Astrocyte (in vitro differentiated cells and primary cell): ENCODE measurements around the gene GLRX. TPM values are rescaled to one million over a fixed set of nuclear protein-coding genes. Genes with fewer than 3 reads are reported as not detected.
A peak's percentile ranks its signal among the peaks of the same experiment; 100 is the strongest.

ENCODE experiments used
- DNase-seq: peaks from one replicate; pipeline ENCODE4 v3.0.0-alpha.2; 2010; ENCODE audit warnings: low read depth
- FAIRE-seq: peaks from 2 replicates; lab custom pipeline; 2011; peaks lifted over from hg19 to GRCh38; lab: Jason Lieb, UNC
- H2AFZ ChIP-seq: 2 replicates; pipeline ENCODE4 v1.6.0; 2012; ENCODE audit warnings: low read depth, low read length, inconsistent platforms
- H3K27ac ChIP-seq: 2 replicates; pipeline ENCODE4 v1.5.1; 2011; ENCODE audit warnings: low read depth, low read length, inconsistent platforms
- H3K27me3 ChIP-seq: 2 replicates; pipeline ENCODE4 v1.6.0; 2011; ENCODE audit warnings: low read length, inconsistent platforms; ENCODE audit not compliant: insufficient read depth
- H3K36me3 ChIP-seq: 2 replicates; pipeline ENCODE4 v1.5.1; 2011; ENCODE audit warnings: low read length, inconsistent platforms; ENCODE audit not compliant: insufficient read depth
- H3K4me1 ChIP-seq: 2 replicates; pipeline ENCODE4 v1.5.1; 2011; ENCODE audit warnings: low read length, inconsistent platforms; ENCODE audit not compliant: insufficient read depth
- H3K4me2 ChIP-seq: 2 replicates; pipeline ENCODE4 v1.6.0; 2012; ENCODE audit warnings: low read length, inconsistent platforms
- H3K4me3 ChIP-seq: 2 replicates; pipeline ENCODE4 v1.5.1; 2011; ENCODE audit warnings: low read depth, mild to moderate bottlenecking, low read length, inconsistent platforms; ENCODE audit not compliant: insufficient read depth
- H3K79me2 ChIP-seq: 2 replicates; pipeline ENCODE4 v1.6.0; 2012; ENCODE audit warnings: mild to moderate bottlenecking, low read length, inconsistent platforms; ENCODE audit not compliant: insufficient read depth
- H3K9ac ChIP-seq: 2 replicates; pipeline ENCODE4 v1.6.0; 2012; ENCODE audit warnings: mild to moderate bottlenecking, low read length, inconsistent platforms
- H3K9me3 ChIP-seq: 2 replicates; pipeline ENCODE4 v1.5.1; 2012; ENCODE audit warnings: low read depth, mild to moderate bottlenecking, low read length, inconsistent platforms; ENCODE audit not compliant: insufficient read depth
- H4K20me1 ChIP-seq: 2 replicates; pipeline ENCODE4 v1.6.0; 2012; ENCODE audit warnings: low read length, inconsistent platforms; ENCODE audit not compliant: insufficient read depth
- H3K27ac Mint-ChIP-seq: one replicate; pipeline ENCODE4 v1.8.0; 2021; ENCODE audit warnings: mild to moderate bottlenecking, mixed read lengths; ENCODE audit not compliant: unreplicated experiment
- H3K27me3 Mint-ChIP-seq: one replicate; pipeline ENCODE4 v1.8.0; 2021; ENCODE audit warnings: low read depth, mixed read lengths; ENCODE audit not compliant: unreplicated experiment
- H3K36me3 Mint-ChIP-seq: one replicate; pipeline ENCODE4 v1.8.0; 2021; ENCODE audit warnings: low read depth, mixed read lengths; ENCODE audit not compliant: unreplicated experiment
- H3K4me1 Mint-ChIP-seq: one replicate; pipeline ENCODE4 v1.8.0; 2021; ENCODE audit warnings: low read depth, mixed read lengths; ENCODE audit not compliant: unreplicated experiment
- H3K4me3 Mint-ChIP-seq: one replicate; pipeline ENCODE4 v1.8.0; 2021; ENCODE audit warnings: mild to moderate bottlenecking, moderate library complexity, mixed read lengths; ENCODE audit not compliant: unreplicated experiment
- H3K9me3 Mint-ChIP-seq: one replicate; pipeline ENCODE4 v1.8.0; 2021; ENCODE audit warnings: mild to moderate bottlenecking, mixed read lengths; ENCODE audit not compliant: unreplicated experiment
- CTCF ChIP-seq: IDR thresholded peaks from 2 replicates; pipeline ENCODE4 v1.5.1; 2011; ENCODE audit warnings: low read depth, mild to moderate bottlenecking, inconsistent platforms, low read length, moderate library complexity; ENCODE audit not compliant: insufficient read depth
- EZH2 ChIP-seq: IDR thresholded peaks from 2 replicates; pipeline ENCODE4 v1.6.1; 2012; ENCODE audit warnings: mild to moderate bottlenecking, low read length, inconsistent platforms; ENCODE audit not compliant: insufficient read depth
- total RNA-seq: library from RNA; stranded (reverse); gene quantifications from 2 replicates; pipeline ENCODE4 v1.2.1, GENCODE V29; 2021

The GLRX gene
- total RNA-seq, 1 donor from 2014 or later: 38.4 TPM

- FAIRE-seq (no peak), DNase-seq (no peak)
- Histone ChIP-seq H3K4me1 (peaks cover 10% of the 10 kb centered on the region), H3K9ac (peak overlapping the region; percentile 13), H2AFZ (no peak overlapping the region), H3K9me3 (no peaks in the 10 kb centered on the region), H4K20me1 (no peaks in the 10 kb centered on the region), H3K27ac (no peak overlapping the region), H3K4me2 (peak overlapping the region; percentile 9), H3K27me3 (no peaks in the 10 kb centered on the region), H3K4me3 (no peak overlapping the region), H3K79me2 (no peaks in the 10 kb centered on the region), H3K36me3 (no peaks in the 10 kb centered on the region)
- Mint-ChIP-seq H3K4me1 (peaks cover 27% of the 10 kb centered on the region), H3K4me3 (no peak overlapping the region), H3K9me3 (no peaks in the 10 kb centered on the region), H3K36me3 (peaks cover 3% of the 10 kb centered on the region), H3K27ac (peak overlapping the region; percentile 54), H3K27me3 (no peaks in the 10 kb centered on the region)
- TF ChIP-seq EZH2: no peak
- TF ChIP-seq CTCF: no peak
Measured at GRCh38 chr5:95778713-95779436, 43.7 kb downstream of the GLRX start.

- FAIRE-seq (no peak), DNase-seq (no peak)
- Histone ChIP-seq H3K36me3 (no peaks in the 10 kb centered on the region), H3K27ac (no peak overlapping the region), H3K4me1 (peaks cover 23% of the 10 kb centered on the region), H4K20me1 (no peaks in the 10 kb centered on the region), H3K27me3 (no peaks in the 10 kb centered on the region), H3K9ac (no peak overlapping the region), H3K9me3 (no peaks in the 10 kb centered on the region), H2AFZ (no peak overlapping the region), H3K4me2 (no peak overlapping the region), H3K79me2 (no peaks in the 10 kb centered on the region), H3K4me3 (no peak overlapping the region)
- Mint-ChIP-seq H3K4me3 (no peak overlapping the region), H3K27ac (no peak overlapping the region), H3K27me3 (no peaks in the 10 kb centered on the region), H3K4me1 (peaks cover 41% of the 10 kb centered on the region), H3K36me3 (peaks cover 3% of the 10 kb centered on the region), H3K9me3 (no peaks in the 10 kb centered on the region)
- TF ChIP-seq EZH2: no peak
- no peak for TF ChIP-seq CTCF
Measured at GRCh38 chr5:95777441-95777840, 45.1 kb downstream of the GLRX start.

- H3K4me3 Mint-ChIP-seq: no peak overlapping the region
Measured at GRCh38 chr5:95773335-95774059, 49.0 kb downstream of the GLRX start.

More at GRCh38 chr5:95773335-95774059, 49.0 kb downstream of the GLRX start:
- DNase-seq (peak; percentile 94), FAIRE-seq (no peak)
- Histone ChIP-seq H3K9me3 (no peaks in the 10 kb centered on the region), H3K9ac (no peak overlapping the region), H3K4me3 (no peak overlapping the region), H3K27me3 (no peaks in the 10 kb centered on the region), H4K20me1 (no peaks in the 10 kb centered on the region), H3K27ac (peak overlapping the region; percentile 29), H3K4me1 (peaks cover 17% of the 10 kb centered on the region), H3K79me2 (no peaks in the 10 kb centered on the region), H2AFZ (no peak overlapping the region), H3K36me3 (peaks cover 17% of the 10 kb centered on the region), H3K4me2 (peak overlapping the region; percentile 49)
- no peak for TF ChIP-seq EZH2
- TF ChIP-seq CTCF: no peak
- H3K36me3 Mint-ChIP-seq: peaks cover 7% of the 10 kb centered on the region
- no peaks in the 10 kb centered on the region for H3K27me3 Mint-ChIP-seq
- H3K4me1 Mint-ChIP-seq: peaks cover 35% of the 10 kb centered on the region
- H3K27ac Mint-ChIP-seq: peak overlapping the region; percentile 79
- no peaks in the 10 kb centered on the region for H3K9me3 Mint-ChIP-seq
